Thyroid gland (tissue), 4 donors: ENCODE results near the gene ZNF766. TPM values are rescaled to one million over a fixed set of nuclear protein-coding genes. Genes with fewer than 3 reads are reported as not detected.

Experiments
- DNase-seq, 2 donors: peaks; one replicate each; pipeline ENCODE4 v3.0.0-alpha.2; 2019
- H3K27ac ChIP-seq, 3 donors: fragments of 200-600 bp; sonication (generic); 1 replicate in 2 of 3; 2 replicates in 1 of 3; pipeline ENCODE4 v1.5.1; 2016 to 2019; ENCODE audit warnings: mild to moderate bottlenecking in 1 of 3, moderate library complexity in 1 of 3
- H3K27me3 ChIP-seq: fragments of 200-600 bp; sonication (generic); one replicate; pipeline ENCODE4 v1.5.1; 2019
- H3K36me3 ChIP-seq, 2 donors: fragments of 200-600 bp; sonication (generic); one replicate each; pipeline ENCODE4 v1.5.1; 2016 to 2019
- H3K4me1 ChIP-seq, 2 donors: fragments of 200-600 bp; sonication (generic); one replicate each; pipeline ENCODE4 v1.5.1; 2017 to 2019
- H3K4me3 ChIP-seq, 3 donors: fragments of 200-600 bp; sonication (generic); replicated peaks in 1 of 3; 1 replicate in 2 of 3; 2 replicates in 1 of 3; pipeline ENCODE4 v1.5.1; 2016; ENCODE audit warnings: mild to moderate bottlenecking in 1 of 3
- H3K9me3 ChIP-seq: fragments of 200-600 bp; sonication (generic); one replicate; pipeline ENCODE4 v1.5.1; 2017
- POLR2A ChIP-seq, 2 donors: fragments of 450-650 bp; IDR thresholded peaks; one replicate each; pipeline ENCODE4 v1.6.1; 2017; ENCODE audit warnings: antibody characterized with exemption in 2 of 2, mild to moderate bottlenecking in 2 of 2, moderate library complexity in 1 of 2
- WGBS, 2 donors: methylation state at CpG; one replicate each; pipeline ENCODE4 v1.1.5; 2017; 5-methylcytosine and 5-hydroxymethylcytosine counted together
- intact Hi-C: fragments of 100-400 bp; cut with DNase I; formaldehyde crosslinking; loops from one replicate; pipeline ENCODE4 v1.15.1; 2023
- total RNA-seq, 4 donors: library from RNA; depleted of rRNA; stranded (reverse); fragments of >200 nt; gene quantifications; one replicate each; pipeline ENCODE4 v1.2.3, GENCODE V29; 2016
- TF ChIP-seq, protein P1 (sequence below), 6 experiments: fragments of 200-600 bp in 3 of 6; fragments of 450-650 bp in 3 of 6; sonication (generic) in 3 of 6; IDR thresholded peaks; one replicate each; pipeline ENCODE4 v1.5.1; 2016 to 2019; ENCODE audit warnings: antibody characterized with exemption in 6 of 6, mild to moderate bottlenecking in 2 of 6, inconsistent platforms in 1 of 6, moderate library complexity in 1 of 6

Gene ZNF766
- total RNA-seq, 4 donors from 2014 or later: 13.2 to 26.5 (median 16.1) TPM

DNA sequence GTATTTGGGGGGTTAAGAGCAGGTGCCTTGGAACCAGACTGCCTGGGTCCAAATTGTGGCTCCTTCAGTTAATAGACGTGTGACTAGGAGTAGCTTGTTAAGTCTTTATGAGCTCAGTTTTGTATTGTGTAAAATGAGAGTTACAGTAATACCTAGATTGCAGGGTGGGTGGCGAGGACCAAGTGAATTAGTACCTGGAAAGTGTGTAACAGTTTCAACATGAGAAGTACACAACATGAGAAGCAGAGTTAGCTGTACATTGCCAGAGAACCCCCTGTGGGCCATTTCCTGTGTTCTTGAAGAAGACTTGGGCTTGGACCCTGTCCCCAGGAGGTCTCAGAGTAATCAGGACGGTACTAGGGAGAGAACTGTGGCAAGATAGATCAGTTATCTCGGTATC lies 42.7 kb upstream of the ZNF766 start:
- peaks cover 58 to 64% of the 10 kb centered on the region in 2 donors for H3K36me3 ChIP-seq
- intact Hi-C loops: no loop called here
- no peaks in the 10 kb centered on the region for H3K9me3 ChIP-seq
- H3K27me3 ChIP-seq: no peaks in the 10 kb centered on the region
- TF ChIP-seq, protein P1, sequence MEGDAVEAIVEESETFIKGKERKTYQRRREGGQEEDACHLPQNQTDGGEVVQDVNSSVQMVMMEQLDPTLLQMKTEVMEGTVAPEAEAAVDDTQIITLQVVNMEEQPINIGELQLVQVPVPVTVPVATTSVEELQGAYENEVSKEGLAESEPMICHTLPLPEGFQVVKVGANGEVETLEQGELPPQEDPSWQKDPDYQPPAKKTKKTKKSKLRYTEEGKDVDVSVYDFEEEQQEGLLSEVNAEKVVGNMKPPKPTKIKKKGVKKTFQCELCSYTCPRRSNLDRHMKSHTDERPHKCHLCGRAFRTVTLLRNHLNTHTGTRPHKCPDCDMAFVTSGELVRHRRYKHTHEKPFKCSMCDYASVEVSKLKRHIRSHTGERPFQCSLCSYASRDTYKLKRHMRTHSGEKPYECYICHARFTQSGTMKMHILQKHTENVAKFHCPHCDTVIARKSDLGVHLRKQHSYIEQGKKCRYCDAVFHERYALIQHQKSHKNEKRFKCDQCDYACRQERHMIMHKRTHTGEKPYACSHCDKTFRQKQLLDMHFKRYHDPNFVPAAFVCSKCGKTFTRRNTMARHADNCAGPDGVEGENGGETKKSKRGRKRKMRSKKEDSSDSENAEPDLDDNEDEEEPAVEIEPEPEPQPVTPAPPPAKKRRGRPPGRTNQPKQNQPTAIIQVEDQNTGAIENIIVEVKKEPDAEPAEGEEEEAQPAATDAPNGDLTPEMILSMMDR (IDR thresholded peaks at IDR 0.05): no peak
- WGBS, 2 donors: 83 to 97% methylated on average over 4 of the region's 4 CpGs
- no peak overlapping the region for H3K27ac ChIP-seq
- no peak overlapping the region for H3K4me3 ChIP-seq
- no peaks in the 10 kb centered on the region for H3K4me1 ChIP-seq
- DNase-seq: no peak

DNA sequence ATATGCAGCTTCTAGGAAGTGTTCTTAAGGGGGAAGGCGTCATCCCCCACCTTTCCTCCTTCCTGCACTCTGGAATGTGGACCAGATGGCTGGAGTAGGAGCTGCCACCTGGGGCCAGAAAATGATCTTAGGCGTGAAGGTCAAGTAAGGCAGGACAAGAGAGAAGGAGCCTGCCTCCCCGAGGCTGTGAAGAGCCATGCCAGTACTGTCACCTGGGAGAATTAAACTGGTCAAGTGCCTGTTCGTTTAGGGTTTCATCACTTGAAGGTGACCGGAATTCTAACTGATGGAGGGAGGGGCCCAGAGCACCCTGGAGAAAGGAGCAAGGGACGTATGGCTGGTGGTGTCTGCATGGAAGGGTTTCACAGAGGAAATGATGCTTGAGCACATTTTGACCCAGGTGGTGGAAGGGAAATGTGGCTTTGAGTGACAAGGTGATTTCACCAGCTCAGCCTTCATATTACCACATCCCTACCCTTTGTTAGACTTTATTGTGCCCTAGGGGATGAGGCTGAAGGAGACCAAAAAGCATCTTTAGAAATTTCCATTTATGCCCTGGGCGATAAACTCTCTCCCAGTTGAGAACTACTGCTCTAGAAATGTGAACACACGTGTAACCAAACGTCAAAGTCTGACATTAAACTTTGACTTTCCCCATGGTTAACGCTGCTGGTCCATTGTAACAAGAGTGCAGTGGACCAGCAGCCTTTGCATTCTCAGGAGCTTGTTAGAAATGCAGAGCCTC lies 42.0 kb upstream of the ZNF766 start:
- Histone ChIP-seq H3K27ac (no peak overlapping the region), H3K9me3 (no peaks in the 10 kb centered on the region), H3K36me3 (peaks cover 51 to 56% of the 10 kb centered on the region in 2 donors), H3K4me1 (no peaks in the 10 kb centered on the region), H3K4me3 (no peak overlapping the region), H3K27me3 (no peaks in the 10 kb centered on the region)
- intact Hi-C loops: no loop called here
- no peak for DNase-seq
- WGBS, 2 donors: 83 to 84% methylated on average over 10 of the region's 10 CpGs
- TF ChIP-seq, protein P1 (IDR thresholded peaks at IDR 0.05): no peak
- TF ChIP-seq POLR2A (IDR thresholded peaks at IDR 0.05): no peak

DNA sequence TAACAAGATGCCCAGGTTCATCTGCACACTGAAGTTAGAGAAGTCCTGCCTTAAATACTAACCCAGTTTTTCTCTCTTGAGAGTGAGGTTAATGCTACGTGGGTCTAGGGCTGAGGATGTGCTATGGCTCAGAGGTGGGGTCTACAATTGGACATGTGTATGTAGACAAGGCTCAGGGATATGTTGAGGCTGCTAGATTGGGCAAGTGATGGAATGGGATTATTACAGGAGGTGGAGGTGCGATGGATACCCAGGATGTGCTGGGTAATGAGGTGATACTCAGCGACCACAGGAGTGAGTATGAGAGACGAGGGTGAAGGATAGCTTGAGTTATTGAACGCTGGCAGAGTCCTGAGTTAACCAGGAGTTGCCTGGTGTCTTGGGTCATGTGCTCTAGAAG lies 41.4 kb upstream of the ZNF766 start:
- no peak for TF ChIP-seq POLR2A (IDR thresholded peaks at IDR 0.05)
- TF ChIP-seq, protein P1 (IDR thresholded peaks at IDR 0.05): no peak
- Histone ChIP-seq H3K27me3 (no peaks in the 10 kb centered on the region), H3K27ac (no peak overlapping the region), H3K4me1 (no peaks in the 10 kb centered on the region), H3K4me3 (no peak overlapping the region), H3K36me3 (peaks cover 45 to 50% of the 10 kb centered on the region in 2 donors), H3K9me3 (no peaks in the 10 kb centered on the region)
- 88 to 90% methylated on average over 5 of the region's 5 CpGs for WGBS, 2 donors
- intact Hi-C loops: no loop called here
- no peak for DNase-seq

DNA sequence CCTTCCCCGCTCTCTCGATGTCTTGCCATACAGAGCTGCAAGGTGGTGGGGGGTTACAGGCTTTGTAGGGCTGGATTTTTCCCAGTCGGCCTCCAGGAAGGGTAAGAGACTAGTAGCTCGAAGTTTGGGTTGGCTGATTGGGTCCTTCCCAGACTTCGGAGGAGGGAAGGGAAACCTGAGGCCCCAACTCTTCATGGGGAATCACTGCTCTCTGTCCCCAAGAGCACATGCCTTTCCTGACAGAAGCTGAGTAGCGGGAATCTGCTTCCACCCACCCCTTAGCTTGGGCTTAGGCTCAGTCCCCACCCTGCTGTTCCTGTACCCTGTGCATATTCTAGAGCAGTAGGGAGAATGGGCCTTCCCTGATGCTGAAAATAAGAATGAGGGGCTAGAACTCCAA lies 39.9 kb upstream of the ZNF766 start:
- DNase-seq: no peak
- peaks cover 29 to 36% of the 10 kb centered on the region in 2 donors for H3K36me3 ChIP-seq
- 94 to 96% methylated on average over 6 of the region's 6 CpGs for WGBS, 2 donors
- no peak for TF ChIP-seq POLR2A (IDR thresholded peaks at IDR 0.05)
- TF ChIP-seq, protein P1 (IDR thresholded peaks at IDR 0.05): no peak
- H3K4me1 ChIP-seq: no peaks in the 10 kb centered on the region
- intact Hi-C loops: no loop called here
- no peaks in the 10 kb centered on the region for H3K9me3 ChIP-seq
- H3K4me3 ChIP-seq: no peak overlapping the region
- H3K27ac ChIP-seq: no peak overlapping the region
- H3K27me3 ChIP-seq: no peaks in the 10 kb centered on the region

DNA sequence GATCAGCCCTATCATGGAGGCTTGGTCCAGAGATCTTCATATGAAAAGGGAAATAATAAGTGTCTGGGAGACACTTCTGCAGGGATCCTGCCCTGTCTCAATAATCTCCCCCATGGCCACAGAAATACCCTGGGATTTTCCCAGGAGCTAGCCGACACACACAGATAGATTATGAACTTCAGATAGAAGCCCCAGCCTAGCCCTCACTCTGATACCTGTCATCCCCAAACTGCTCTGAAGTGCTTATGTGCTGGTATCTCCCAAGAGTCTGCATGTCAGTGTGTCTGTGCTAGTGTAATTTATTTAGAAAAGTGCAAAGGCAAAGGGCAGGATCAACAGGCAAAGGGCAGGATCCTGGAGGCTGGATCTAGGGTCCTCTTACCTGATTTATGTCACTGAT lies 38.7 kb upstream of the ZNF766 start:
- no peaks in the 10 kb centered on the region for H3K4me1 ChIP-seq
- H3K4me3 ChIP-seq: no peak overlapping the region
- DNase-seq: no peak
- H3K36me3 ChIP-seq: peaks cover 20 to 32% of the 10 kb centered on the region in 2 donors
- WGBS, 2 donors: 92 to 100% methylated on average over 1 of the region's 1 CpG
- no peak for TF ChIP-seq POLR2A (IDR thresholded peaks at IDR 0.05)
- TF ChIP-seq, protein P1 (IDR thresholded peaks at IDR 0.05): no peak
- H3K27me3 ChIP-seq: no peaks in the 10 kb centered on the region
- intact Hi-C loops: no loop called here
- H3K27ac ChIP-seq: no peak overlapping the region
- no peaks in the 10 kb centered on the region for H3K9me3 ChIP-seq
